ENCODE results near the gene TNRC6B. TPM values are rescaled to one million over a fixed set of nuclear protein-coding genes. Genes with fewer than 3 reads are reported as not detected.

TNRC6B gene
- total RNA-seq, 1 experiment from 2014 or later = 58.1 TPM

DNA sequence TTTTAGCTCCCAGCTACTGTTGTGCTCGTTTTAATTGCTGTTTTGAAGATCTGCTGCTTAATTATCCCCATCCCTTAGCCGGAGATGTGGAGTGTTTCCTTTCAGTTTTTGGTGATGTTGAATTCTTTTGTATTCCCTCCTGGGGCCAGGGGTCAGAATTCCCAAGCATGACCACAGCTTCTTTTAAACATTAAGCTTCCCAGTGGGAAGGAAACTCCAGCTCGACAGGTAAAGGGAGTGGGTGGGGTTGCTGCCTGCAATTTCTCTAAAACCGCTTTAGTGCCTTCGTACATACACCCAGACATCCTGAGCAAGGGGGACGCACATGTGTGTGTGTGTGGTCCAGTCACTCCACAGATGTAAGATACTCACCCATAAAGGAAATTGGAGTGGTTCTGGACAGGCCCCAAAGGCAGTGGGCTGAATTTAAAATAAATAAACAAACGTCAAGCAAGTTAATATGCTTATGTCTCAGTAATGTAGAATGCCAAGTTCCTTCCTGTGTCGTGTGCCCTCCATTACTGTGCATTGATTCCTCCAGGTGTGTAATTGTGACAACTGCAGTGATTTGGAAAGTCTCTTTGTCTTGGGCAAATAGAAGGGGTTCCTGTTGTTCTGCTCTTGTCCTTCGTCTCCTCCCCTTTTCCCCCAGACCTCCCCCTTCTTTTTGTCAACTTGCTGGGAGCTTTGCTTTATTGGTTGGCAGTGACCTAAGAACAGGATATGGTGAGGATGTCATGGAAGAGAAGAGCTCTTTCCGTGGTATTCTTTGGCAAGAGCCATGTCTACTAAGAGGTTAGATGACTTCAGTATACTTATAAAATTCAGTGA is 149.4 kb downstream of the TNRC6B start:
- Histone ChIP-seq H3K23ac (ENCODE audit: insufficient read length, low read depth, low read length) (no peak overlapping the region), H3K9ac (ENCODE audit: extremely low read depth, insufficient read length, low read length) (peak overlapping the region; percentile 4), H4K8ac (replicated peaks; ENCODE audit: insufficient read length, low read depth, low read length) (no peak overlapping the region), H2BK12ac (ENCODE audit: insufficient read length, low read depth, low read length) (no peak overlapping the region), H2BK5ac (ENCODE audit: insufficient read length, low read length) (no peak overlapping the region), H4K5ac (ENCODE audit: insufficient read length, low read depth, low read length) (no peak overlapping the region), H3K27ac (ENCODE audit: insufficient read length, low read depth, low read length) (peak overlapping the region; percentile 29), H3K79me2 (ENCODE audit: insufficient read depth, low read length) (no peaks in the 10 kb centered on the region), H3K18ac (ENCODE audit: insufficient read length, low read depth, low read length) (no peak overlapping the region), H3K79me1 (ENCODE audit: insufficient read depth, low read depth, low read length, poor library complexity, severe bottlenecking) (no peaks in the 10 kb centered on the region), H3K4ac (ENCODE audit: low read depth, low read length) (no peak overlapping the region), H2BK15ac (ENCODE audit: low read depth, low read length) (no peak overlapping the region), H2AFZ (ENCODE audit: low read length) (no peak overlapping the region), H2BK120ac (ENCODE audit: low read depth, low read length, poor library complexity, severe bottlenecking) (no peak overlapping the region), H3K4me1 (ENCODE audit: insufficient read depth, low read length) (peaks cover 5% of the 10 kb centered on the region; the same call in 1 of the 2 replicates), H3K9me3 (ENCODE audit: control insufficient read depth, low read depth, low read length) (no peaks in the 10 kb centered on the region), H3K4me2 (ENCODE audit: insufficient read depth, insufficient read length, low read length) (no peak overlapping the region), H2AK5ac (ENCODE audit: insufficient read length, low read length) (no peak overlapping the region), H2BK20ac (ENCODE audit: low read depth, low read length, poor library complexity, severe bottlenecking) (no peak overlapping the region), H3K27me3 (ENCODE audit: insufficient read depth, low read length) (no peaks in the 10 kb centered on the region), H3K23me2 (ENCODE audit: insufficient read length, low read depth, low read length, poor library complexity, severe bottlenecking) (no peaks in the 10 kb centered on the region), H4K91ac (ENCODE audit: insufficient read length, low read depth, low read length) (no peak overlapping the region), H3K14ac (ENCODE audit: insufficient read depth, low read length) (no peak overlapping the region; the same call in 1 of the 2 replicates), H3T11ph (ENCODE audit: low read length) (no peak overlapping the region), H3K56ac (ENCODE audit: insufficient read length, low read depth, low read length) (no peak overlapping the region), H4K20me1 (ENCODE audit: control insufficient read depth, insufficient read depth, insufficient read length) (peaks cover 4% of the 10 kb centered on the region)
- Mint-ChIP-seq H3K36me3 (ENCODE audit: insufficient read depth in 1 of 3, low read depth in 3 of 3) (peaks cover 5 to 45% (median 30%) of the 10 kb centered on the region in 3 experiments; a peak in 6 of 7 replicates), H3K27me3 (ENCODE audit: low read depth) (no peaks in the 10 kb centered on the region; the same call in none of the 2 replicates), H3K27ac (peak overlapping the region; percentile 54 to 93 (median 67)), H3K4me1 (peaks cover 57 to 75% of the 10 kb centered on the region in 2 experiments), H3K4me3 (peak overlapping the region in 1 of 2 experiments; percentile 53; a peak in 2 of 5 replicates), H3K9me3 (no peaks in the 10 kb centered on the region)
- peak; percentile 49 for DNase-seq
- no CpG with 5 or more reads among the region's 10 CpGs for WGBS (ENCODE audit: extremely low coverage, insufficient read length, low lambda C conversion rate)
- TF ChIP-seq, protein P1, sequence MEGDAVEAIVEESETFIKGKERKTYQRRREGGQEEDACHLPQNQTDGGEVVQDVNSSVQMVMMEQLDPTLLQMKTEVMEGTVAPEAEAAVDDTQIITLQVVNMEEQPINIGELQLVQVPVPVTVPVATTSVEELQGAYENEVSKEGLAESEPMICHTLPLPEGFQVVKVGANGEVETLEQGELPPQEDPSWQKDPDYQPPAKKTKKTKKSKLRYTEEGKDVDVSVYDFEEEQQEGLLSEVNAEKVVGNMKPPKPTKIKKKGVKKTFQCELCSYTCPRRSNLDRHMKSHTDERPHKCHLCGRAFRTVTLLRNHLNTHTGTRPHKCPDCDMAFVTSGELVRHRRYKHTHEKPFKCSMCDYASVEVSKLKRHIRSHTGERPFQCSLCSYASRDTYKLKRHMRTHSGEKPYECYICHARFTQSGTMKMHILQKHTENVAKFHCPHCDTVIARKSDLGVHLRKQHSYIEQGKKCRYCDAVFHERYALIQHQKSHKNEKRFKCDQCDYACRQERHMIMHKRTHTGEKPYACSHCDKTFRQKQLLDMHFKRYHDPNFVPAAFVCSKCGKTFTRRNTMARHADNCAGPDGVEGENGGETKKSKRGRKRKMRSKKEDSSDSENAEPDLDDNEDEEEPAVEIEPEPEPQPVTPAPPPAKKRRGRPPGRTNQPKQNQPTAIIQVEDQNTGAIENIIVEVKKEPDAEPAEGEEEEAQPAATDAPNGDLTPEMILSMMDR (conservative IDR thresholded peaks at IDR 0.05) = no peak

All from H9 (cell line).